ENCODE measurements around the gene NADK2. TPM values are rescaled to one million over a fixed set of nuclear protein-coding genes. Genes with fewer than 3 reads are reported as not detected.

The NADK2 gene
- total and polyA plus RNA-seq, 9 of the 15 experiments (the other 6 are each of a cell fraction or from before 2014, with no cell fraction given): 10.6 to 41.0 (median 24.0) TPM

DNA sequence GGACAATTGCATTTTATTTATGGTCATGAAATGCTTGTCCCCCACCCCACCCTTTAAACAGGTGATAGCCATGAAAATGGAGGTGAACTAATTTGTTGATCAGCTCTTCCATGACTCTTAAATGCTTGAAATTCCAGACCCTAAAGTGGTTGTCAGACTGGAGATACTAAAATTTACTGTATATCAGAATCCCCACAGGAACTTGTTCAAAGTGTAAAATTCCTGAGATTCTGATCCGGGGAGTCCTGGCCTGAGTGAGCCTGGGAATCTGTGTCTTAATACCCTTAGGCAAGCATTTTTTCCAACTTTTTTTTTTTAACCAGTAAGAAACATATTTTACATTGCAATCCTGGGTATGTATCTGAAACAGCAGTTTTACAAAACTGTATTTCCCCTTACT is 85.1 kb downstream of the NADK2 start:
- in situ Hi-C loops (cut with MboI): no loop called here
- H3K27ac ChIP-seq (ENCODE audit: extremely low read depth, low read depth, low read length): no peak overlapping the region

DNA sequence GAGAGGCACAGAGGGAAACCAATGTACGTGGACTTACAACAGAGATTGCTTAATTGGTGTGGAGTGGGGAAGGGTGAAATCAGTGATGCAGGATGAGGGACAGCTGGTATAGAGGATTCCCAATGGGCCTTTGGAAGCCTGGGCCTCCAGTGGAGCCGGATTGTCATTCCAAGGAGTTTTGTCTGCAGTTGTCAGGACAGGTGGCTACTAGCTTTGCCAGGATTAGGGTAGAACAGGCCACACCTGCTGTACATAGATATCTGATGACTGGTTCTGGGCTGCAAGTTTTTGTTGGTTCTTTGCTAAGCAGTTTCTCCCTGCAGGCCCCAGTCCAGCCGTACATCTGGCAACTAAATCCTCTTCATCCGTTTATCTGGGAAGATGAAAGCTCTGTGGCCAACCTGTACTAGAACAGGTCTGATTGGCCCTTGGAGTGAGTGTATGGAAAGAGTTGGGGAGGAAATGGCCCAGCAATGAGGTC is 85.6 kb downstream of the NADK2 start:
- BruUV-seq (replicated peaks): no TSS peak
- no peak overlapping the region for H3K4me2 ChIP-seq (ENCODE audit: insufficient read depth, low read length)
- no peak overlapping the region for H3K9ac ChIP-seq (ENCODE audit: insufficient read depth in 1 of 2, low read depth in 2 of 2, low read length in 2 of 2)
- intact Hi-C loops (cut with micrococcal nuclease): no loop called here
- no peaks in the 10 kb centered on the region for H3K27me3 ChIP-seq (ENCODE audit: control insufficient read depth in 2 of 2, insufficient read depth in 2 of 2, low read length in 2 of 2)
- WGBS (ENCODE audit: insufficient coverage, low coverage, missing lambda C conversion rate): 91% methylated on average over 4 of the region's 4 CpGs
- H3K9me3 ChIP-seq (replicated peaks; ENCODE audit: control insufficient read depth, insufficient read depth, low read depth, low read length): no peaks in the 10 kb centered on the region
- ChIA-PET CTCF (ENCODE audit: low intra/inter-chr PET ratio) (no interaction called here), POLR2A (interaction anchor here (0.6 kb wide), 1 partner anchor 35 kb away, joined by 3 read pairs; no protein-coding TSS in a partner anchor)
- H3K4me3 ChIP-seq: no peak overlapping the region
- peaks cover 86% of the 10 kb centered on the region for H3K36me3 ChIP-seq (ENCODE audit: control insufficient read depth, insufficient read depth, low read length)
- DNase-seq (ENCODE audit: extremely low read depth in 1 of 4, low spot score in 3 of 4) (no peak), ATAC-seq (no peak), FAIRE-seq (no peak)
- H3K9me1 ChIP-seq (ENCODE audit: control insufficient read depth, insufficient read depth, low read length): no peaks in the 10 kb centered on the region
- in situ Hi-C loops (cut with MboI): no loop called here
- H3K79me2 ChIP-seq (ENCODE audit: control insufficient read depth, insufficient read depth, low read length): peaks cover 83% of the 10 kb centered on the region
- H3K27ac ChIP-seq (ENCODE audit: extremely low read depth, low read depth, low read length): no peak overlapping the region
- H4K20me1 ChIP-seq (replicated peaks; ENCODE audit: control insufficient read depth, insufficient read depth, low read length): no peaks in the 10 kb centered on the region
- H3K4me1 ChIP-seq (replicated peaks in 1 of 2; ENCODE audit: control insufficient read depth in 2 of 2, insufficient read depth in 2 of 2, low read length in 2 of 2): peaks cover 6 to 10% of the 10 kb centered on the region in 2 experiments
- no peak overlapping the region for H2AFZ ChIP-seq (ENCODE audit: low read depth, low read length)
- TF ChIP-seq TCF7L2 (IDR thresholded peaks at IDR 0.05; ENCODE audit: low read depth, low read length) (no peak), TGIF2 (CRISPR knock-in tag; IDR thresholded peaks at IDR 0.05) (no peak), ZNF224 (CRISPR knock-in tag; IDR thresholded peaks at IDR 0.05) (no peak), HNRNPLL (IDR thresholded peaks at IDR 0.05; ENCODE audit: low read depth, low read length, poor library complexity, severe bottlenecking) (no peak), ZNF140 (CRISPR knock-in tag; IDR thresholded peaks at IDR 0.05) (no peak), HEY1 (CRISPR knock-in tag; IDR thresholded peaks at IDR 0.05; ENCODE audit: borderline replicate concordance) (no peak), PHF21A (IDR thresholded peaks at IDR 0.05; ENCODE audit: borderline replicate concordance, low read depth) (no peak), PTTG1 (tag; IDR thresholded peaks at IDR 0.05; ENCODE audit: low read depth) (no peak)
- TF ChIP-seq, protein P1, sequence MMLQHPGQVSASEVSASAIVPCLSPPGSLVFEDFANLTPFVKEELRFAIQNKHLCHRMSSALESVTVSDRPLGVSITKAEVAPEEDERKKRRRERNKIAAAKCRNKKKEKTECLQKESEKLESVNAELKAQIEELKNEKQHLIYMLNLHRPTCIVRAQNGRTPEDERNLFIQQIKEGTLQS (IDR thresholded peaks at IDR 0.05): no peak
- TF ChIP-seq, protein P1 (CRISPR knock-in tag; conservative IDR thresholded peaks at IDR 0.05): no peak
- TF ChIP-seq, protein P2, sequence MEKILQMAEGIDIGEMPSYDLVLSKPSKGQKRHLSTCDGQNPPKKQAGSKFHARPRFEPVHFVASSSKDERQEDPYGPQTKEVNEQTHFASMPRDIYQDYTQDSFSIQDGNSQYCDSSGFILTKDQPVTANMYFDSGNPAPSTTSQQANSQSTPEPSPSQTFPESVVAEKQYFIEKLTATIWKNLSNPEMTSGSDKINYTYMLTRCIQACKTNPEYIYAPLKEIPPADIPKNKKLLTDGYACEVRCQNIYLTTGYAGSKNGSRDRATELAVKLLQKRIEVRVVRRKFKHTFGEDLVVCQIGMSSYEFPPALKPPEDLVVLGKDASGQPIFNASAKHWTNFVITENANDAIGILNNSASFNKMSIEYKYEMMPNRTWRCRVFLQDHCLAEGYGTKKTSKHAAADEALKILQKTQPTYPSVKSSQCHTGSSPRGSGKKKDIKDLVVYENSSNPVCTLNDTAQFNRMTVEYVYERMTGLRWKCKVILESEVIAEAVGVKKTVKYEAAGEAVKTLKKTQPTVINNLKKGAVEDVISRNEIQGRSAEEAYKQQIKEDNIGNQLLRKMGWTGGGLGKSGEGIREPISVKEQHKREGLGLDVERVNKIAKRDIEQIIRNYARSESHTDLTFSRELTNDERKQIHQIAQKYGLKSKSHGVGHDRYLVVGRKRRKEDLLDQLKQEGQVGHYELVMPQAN (IDR thresholded peaks at IDR 0.05; ENCODE audit: borderline replicate concordance): no peak

More for the DNA sequence above, 85.1 kb downstream of the NADK2 start:
- H3K9ac ChIP-seq (ENCODE audit: insufficient read depth in 1 of 2, low read depth in 2 of 2, low read length in 2 of 2): no peak overlapping the region
- no peak overlapping the region for H3K4me2 ChIP-seq (ENCODE audit: insufficient read depth, low read length)
- peaks cover 90% of the 10 kb centered on the region for H3K36me3 ChIP-seq (ENCODE audit: control insufficient read depth, insufficient read depth, low read length)
- WGBS (ENCODE audit: insufficient coverage, low coverage, missing lambda C conversion rate): 96% methylated on average over 1 of the region's 1 CpG
- intact Hi-C loops (cut with micrococcal nuclease): no loop called here
- H3K27me3 ChIP-seq (ENCODE audit: control insufficient read depth in 2 of 2, insufficient read depth in 2 of 2, low read length in 2 of 2): no peaks in the 10 kb centered on the region
- ATAC-seq (no peak), FAIRE-seq (no peak), DNase-seq (ENCODE audit: extremely low read depth in 1 of 4, low spot score in 3 of 4) (no peak)
- POLR2A ChIA-PET: interaction anchor here (1.3 kb wide), 1 partner anchor 8 kb away, joined by 3 read pairs; no protein-coding TSS in a partner anchor
- peaks cover 6 to 10% of the 10 kb centered on the region in 2 experiments for H3K4me1 ChIP-seq (replicated peaks in 1 of 2; ENCODE audit: control insufficient read depth in 2 of 2, insufficient read depth in 2 of 2, low read length in 2 of 2)
- H3K4me3 ChIP-seq: no peak overlapping the region
- CTCF ChIA-PET (ENCODE audit: low intra/inter-chr PET ratio): no interaction called here
- H4K20me1 ChIP-seq (replicated peaks; ENCODE audit: control insufficient read depth, insufficient read depth, low read length): no peaks in the 10 kb centered on the region
- no peak for TF ChIP-seq ZNF766 (CRISPR knock-in tag; conservative IDR thresholded peaks at IDR 0.05)
- TF ChIP-seq ZNF316 (IDR thresholded peaks at IDR 0.05): 0 out of 2 replicates have a peak, but pooled peaks have one; percentile 11
- H2AFZ ChIP-seq (ENCODE audit: low read depth, low read length): no peak overlapping the region
- H3K9me3 ChIP-seq (replicated peaks; ENCODE audit: control insufficient read depth, insufficient read depth, low read depth, low read length): no peaks in the 10 kb centered on the region
- no TSS peak for BruUV-seq (replicated peaks)
- H3K79me2 ChIP-seq (ENCODE audit: control insufficient read depth, insufficient read depth, low read length): peaks cover 83% of the 10 kb centered on the region
- H3K9me1 ChIP-seq (ENCODE audit: control insufficient read depth, insufficient read depth, low read length): no peaks in the 10 kb centered on the region

Data from K562 (cell line).